MCF 10A (cell line): ENCODE data around the gene TRIM27. TPM values are rescaled to one million over a fixed set of nuclear protein-coding genes. Genes with fewer than 3 reads are reported as not detected.
"Not testable (repeated sequence)": the region's sequence is repeated elsewhere in the genome, so short reads cannot be mapped to it uniquely, and the experiment has no call there.

Experiments used
- BruUV-seq: library from RNA; stranded (reverse); fragments of 400-500 nt; replicated peaks from 2 replicates; lab custom pipeline; 2021; lab: Mats Ljungman, UMichigan
- CTCF ChIA-PET: fragments of 300-600 bp; sonication (Branson Sonifier 250); formaldehyde crosslinking; extraction: SDS; loops from one replicate; lab custom pipeline; 2021; ENCODE audit warnings: antibody characterized with exemption, inconsistent platforms; lab: Yijun Ruan, JAX
- POLR2A ChIA-PET: fragments of 300-600, 350-650 bp; sonication (Branson Sonifier 250); formaldehyde crosslinking; extraction: SDS; loops from one replicate; lab custom pipeline; 2020; ENCODE audit warnings: antibody characterized with exemption, inconsistent platforms; lab: Yijun Ruan, JAX
- DNase-seq: peaks from one replicate; pipeline ENCODE4 v3.0.0-alpha.2; 2018; ENCODE audit not compliant: unreplicated experiment
- H3K27ac Mint-ChIP-seq: one replicate; pipeline ENCODE4 v1.8.0; 2022; ENCODE audit warnings: mild to moderate bottlenecking, low read depth, mixed read lengths; ENCODE audit not compliant: unreplicated experiment
- H3K27me3 Mint-ChIP-seq: one replicate; pipeline ENCODE4 v1.8.0; 2022; ENCODE audit warnings: mixed read lengths; ENCODE audit not compliant: insufficient read depth, unreplicated experiment
- H3K36me3 Mint-ChIP-seq: one replicate; pipeline ENCODE4 v1.8.0; 2022; ENCODE audit warnings: mild to moderate bottlenecking, moderate library complexity, mixed read lengths; ENCODE audit not compliant: insufficient read depth, unreplicated experiment
- H3K4me1 Mint-ChIP-seq: one replicate; pipeline ENCODE4 v1.8.0; 2022; ENCODE audit warnings: mixed read lengths; ENCODE audit not compliant: insufficient read depth, unreplicated experiment
- H3K4me3 Mint-ChIP-seq: one replicate; pipeline ENCODE4 v1.8.0; 2022; ENCODE audit warnings: mild to moderate bottlenecking, moderate library complexity, mixed read lengths; ENCODE audit not compliant: unreplicated experiment
- H3K9me3 Mint-ChIP-seq: one replicate; pipeline ENCODE4 v1.8.0; 2022; ENCODE audit warnings: mixed read lengths; ENCODE audit not compliant: unreplicated experiment
- intact Hi-C: fragments of 100-400 bp; cut with micrococcal nuclease; formaldehyde crosslinking; loops from 2 replicates; pipeline ENCODE4 v1.14.1; 2022
- total RNA-seq: library from RNA; stranded (reverse); gene quantifications from 2 replicates; pipeline ENCODE4 v1.2.3, GENCODE V29; 2022
- TF ChIP-seq, protein P1 (sequence below): fragments of 200-600 bp; IDR thresholded peaks from one replicate; pipeline ENCODE4 v1.8.0; 2022; ENCODE audit warnings: antibody characterized with exemption, mild to moderate bottlenecking; ENCODE audit not compliant: unreplicated experiment

TRIM27 gene
- total RNA-seq, 1 experiment from 2014 or later: 68.9 TPM

GRCh38 chr6:28875191-28875747, 48.5 kb downstream of the TRIM27 start:
- peaks cover 21% of the 10 kb centered on the region for H3K27me3 Mint-ChIP-seq
- TF ChIP-seq, protein P1, sequence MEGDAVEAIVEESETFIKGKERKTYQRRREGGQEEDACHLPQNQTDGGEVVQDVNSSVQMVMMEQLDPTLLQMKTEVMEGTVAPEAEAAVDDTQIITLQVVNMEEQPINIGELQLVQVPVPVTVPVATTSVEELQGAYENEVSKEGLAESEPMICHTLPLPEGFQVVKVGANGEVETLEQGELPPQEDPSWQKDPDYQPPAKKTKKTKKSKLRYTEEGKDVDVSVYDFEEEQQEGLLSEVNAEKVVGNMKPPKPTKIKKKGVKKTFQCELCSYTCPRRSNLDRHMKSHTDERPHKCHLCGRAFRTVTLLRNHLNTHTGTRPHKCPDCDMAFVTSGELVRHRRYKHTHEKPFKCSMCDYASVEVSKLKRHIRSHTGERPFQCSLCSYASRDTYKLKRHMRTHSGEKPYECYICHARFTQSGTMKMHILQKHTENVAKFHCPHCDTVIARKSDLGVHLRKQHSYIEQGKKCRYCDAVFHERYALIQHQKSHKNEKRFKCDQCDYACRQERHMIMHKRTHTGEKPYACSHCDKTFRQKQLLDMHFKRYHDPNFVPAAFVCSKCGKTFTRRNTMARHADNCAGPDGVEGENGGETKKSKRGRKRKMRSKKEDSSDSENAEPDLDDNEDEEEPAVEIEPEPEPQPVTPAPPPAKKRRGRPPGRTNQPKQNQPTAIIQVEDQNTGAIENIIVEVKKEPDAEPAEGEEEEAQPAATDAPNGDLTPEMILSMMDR: no peak
- H3K4me1 Mint-ChIP-seq: no peaks in the 10 kb centered on the region
- ChIA-PET CTCF (interaction anchor here (0.6 to 0.8 kb wide), 3 partner anchors 34 to 776 kb away, joined by 3 to 5 read pairs (median 4); no protein-coding TSS in a partner anchor), POLR2A (interaction anchor here (1.6 kb wide), 1 partner anchor 20 kb away, joined by 4 read pairs; no protein-coding TSS in a partner anchor)
- intact Hi-C loops: no loop called here
- H3K36me3 Mint-ChIP-seq: peaks cover 6% of the 10 kb centered on the region
- no TSS peak for BruUV-seq
- no peak overlapping the region for H3K27ac Mint-ChIP-seq
- no peak for DNase-seq
- H3K9me3 Mint-ChIP-seq: no peaks in the 10 kb centered on the region
- H3K4me3 Mint-ChIP-seq: no peak overlapping the region

DNA sequence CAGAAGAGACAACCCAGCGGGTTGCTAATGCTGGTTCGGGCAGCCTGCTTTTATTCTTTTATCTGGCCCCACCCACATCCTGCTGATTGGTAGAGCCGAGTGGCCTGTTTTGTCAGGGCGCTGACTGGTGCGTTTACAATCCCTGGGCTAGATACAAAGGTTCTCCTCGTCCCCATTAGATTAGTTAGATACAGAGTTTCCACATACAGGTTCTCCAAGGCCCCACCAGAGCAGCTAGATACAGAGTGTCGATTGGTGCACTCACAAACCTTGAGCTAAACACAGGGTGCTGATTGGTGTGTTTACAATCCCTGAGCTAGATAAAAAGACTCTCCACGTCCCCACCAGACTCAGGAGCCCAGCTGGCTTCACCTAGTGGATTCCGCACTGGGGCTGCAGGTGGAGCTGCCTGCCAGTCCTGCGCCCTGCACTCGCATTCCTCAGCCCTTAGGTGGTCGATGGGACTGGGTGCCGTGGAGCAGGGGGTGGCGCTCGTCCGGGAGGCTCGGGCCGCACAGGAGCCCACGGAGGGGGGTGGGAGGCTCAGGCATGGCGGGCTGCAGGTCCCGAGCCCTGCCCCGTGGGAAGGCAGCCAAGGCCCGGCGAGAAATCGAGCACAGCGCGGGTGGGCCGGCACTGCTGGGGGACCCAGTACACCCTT, 51.5 kb downstream of the TRIM27 start:
- H3K36me3 Mint-ChIP-seq, DNase-seq, H3K27ac Mint-ChIP-seq, intact Hi-C loops, H3K27me3 Mint-ChIP-seq, BruUV-seq, H3K4me1 Mint-ChIP-seq, H3K4me3 Mint-ChIP-seq, H3K9me3 Mint-ChIP-seq: not testable (repeated sequence)
- ChIA-PET CTCF (interaction anchor here (0.7 kb wide), 1 partner anchor 24 kb away, joined by 3 read pairs; no protein-coding TSS in a partner anchor), POLR2A (interaction anchor here (0.6 kb wide), 2 partner anchors 713 to 1740 kb away, joined by 3 read pairs; a partner anchor contains a TSS)

DNA sequence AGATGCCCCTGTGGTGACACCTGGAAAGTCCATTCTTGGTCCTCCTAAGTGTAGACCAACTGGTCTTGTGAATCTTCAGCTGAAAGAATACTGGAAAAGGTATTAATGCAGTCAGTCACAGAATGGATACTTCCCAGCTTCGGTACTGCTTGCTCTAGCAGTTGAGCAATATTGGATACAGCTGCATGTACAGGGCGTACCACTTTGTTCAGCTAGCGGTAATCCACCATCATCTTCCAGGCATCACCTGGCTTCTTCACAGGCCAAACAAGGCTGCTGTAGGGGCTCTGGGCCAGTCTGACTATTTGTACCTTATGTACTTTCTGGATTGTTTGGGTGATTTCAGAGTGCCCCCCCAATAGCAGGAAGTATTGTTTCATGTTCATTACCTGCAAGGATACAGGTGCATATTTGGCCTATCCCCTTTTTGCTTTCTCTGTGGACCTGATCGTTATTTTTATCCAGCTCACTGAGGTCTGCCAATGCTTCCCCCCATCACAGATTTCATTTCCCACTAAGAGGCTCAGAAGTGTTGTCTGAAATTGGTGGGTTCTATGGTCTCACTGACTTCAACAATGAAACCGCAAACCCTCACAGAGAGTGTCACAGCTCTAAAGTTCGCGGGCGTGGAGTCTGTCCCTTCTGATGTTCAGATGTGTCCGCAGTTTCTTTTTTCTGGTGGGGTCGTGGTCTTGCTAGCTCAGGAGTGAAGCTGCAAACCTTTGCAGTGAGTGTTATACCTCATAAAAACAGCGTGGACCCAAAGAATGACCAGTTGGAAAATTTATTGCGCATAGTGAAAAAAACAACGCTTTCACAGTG, 52.2 kb downstream of the TRIM27 start:
- POLR2A ChIA-PET: interaction anchor here (0.6 kb wide), 1 partner anchor 712 kb away, joined by 3 read pairs; no protein-coding TSS in a partner anchor
- no TSS peak for BruUV-seq

DNA sequence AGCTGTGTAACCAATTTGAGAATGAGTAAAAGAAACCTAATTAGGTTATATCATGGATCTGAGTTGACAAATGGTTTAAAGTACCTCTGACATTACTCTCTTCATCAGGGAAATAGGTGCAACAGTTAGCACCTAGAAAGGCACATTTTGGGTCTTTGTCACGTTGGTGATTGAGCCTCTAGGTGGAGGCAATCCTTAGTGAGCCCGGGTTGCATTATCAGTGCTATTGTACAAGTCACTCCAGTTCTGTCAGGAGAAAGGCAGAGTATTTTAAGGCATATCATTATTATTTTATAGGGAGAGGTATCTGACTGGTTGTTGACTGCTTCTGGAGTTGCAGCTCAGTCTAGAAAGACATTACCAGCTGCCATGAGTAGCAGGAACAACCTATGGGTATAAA, 54.9 kb downstream of the TRIM27 start:
- intact Hi-C loops: no loop called here
- Mint-ChIP-seq H3K27me3 (no peaks in the 10 kb centered on the region), H3K36me3 (peaks cover 3% of the 10 kb centered on the region), H3K4me3 (no peak overlapping the region), H3K9me3 (no peaks in the 10 kb centered on the region), H3K4me1 (peaks cover 6% of the 10 kb centered on the region), H3K27ac (no peak overlapping the region)
- CTCF ChIA-PET: no interaction called here
- POLR2A ChIA-PET: interaction anchor here (0.6 kb wide), 1 partner anchor 32 kb away, joined by 4 read pairs; no protein-coding TSS in a partner anchor
- DNase-seq: no peak
- TF ChIP-seq, protein P1: no peak
- no TSS peak for BruUV-seq

More for the DNA sequence above, 52.2 kb downstream of the TRIM27 start:
- Mint-ChIP-seq H3K36me3 (peaks cover 6% of the 10 kb centered on the region), H3K4me3 (no peak overlapping the region), H3K9me3 (no peaks in the 10 kb centered on the region), H3K4me1 (no peaks in the 10 kb centered on the region), H3K27ac (no peak overlapping the region), H3K27me3 (no peaks in the 10 kb centered on the region)
- CTCF ChIA-PET: interaction anchor here (0.7 to 0.8 kb wide), 2 partner anchors 24 to 144 kb away, joined by 3 to 5 read pairs; no protein-coding TSS in a partner anchor
- DNase-seq: no peak
- intact Hi-C loops: no loop called here
- TF ChIP-seq, protein P1: no peak
